GM18508 (cell line): ENCODE measurements around the gene OSBPL6.
"Not testable (repeated sequence)": the region's sequence is repeated elsewhere in the genome, so short reads cannot be mapped to it uniquely, and the experiment has no call there.

Experiments used
- ATAC-seq: cut with Tn5 transposase; IDR thresholded peaks from one replicate; pipeline ENCODE4 v1.9.1; 2021; ENCODE audit warnings: moderate number of reproducible peaks; ENCODE audit not compliant: insufficient read depth, unreplicated experiment

The OSBPL6 gene

GRCh38 chr2:178330175-178331017, 136.1 kb downstream of the OSBPL6 start:
- ATAC-seq = no peak

GRCh38 chr2:178331474-178332432, 137.4 kb downstream of the OSBPL6 start:
- no peak for ATAC-seq

- no peak for ATAC-seq
Observed at GRCh38 chr2:178333851-178334250, 139.5 kb downstream of the OSBPL6 start.

- ATAC-seq = no peak
Observed at GRCh38 chr2:178335230-178335629, 140.9 kb downstream of the OSBPL6 start.

- no peak for ATAC-seq
Observed at GRCh38 chr2:178344121-178344520, 149.8 kb downstream of the OSBPL6 start.

- ATAC-seq = no peak
Observed at GRCh38 chr2:178345951-178346350, 151.6 kb downstream of the OSBPL6 start.

GRCh38 chr2:178350051-178350450, 155.7 kb downstream of the OSBPL6 start:
- ATAC-seq = no peak

GRCh38 chr2:178357704-178358103, 163.4 kb downstream of the OSBPL6 start:
- ATAC-seq = not testable (repeated sequence)

- no peak for ATAC-seq
Observed at GRCh38 chr2:178359192-178359912, 165.0 kb downstream of the OSBPL6 start.

GRCh38 chr2:178361588-178361987, 167.3 kb downstream of the OSBPL6 start:
- no peak for ATAC-seq

GRCh38 chr2:178363252-178363651, 168.9 kb downstream of the OSBPL6 start:
- no peak for ATAC-seq

- no peak for ATAC-seq
Observed at GRCh38 chr2:178365116-178365515, 170.8 kb downstream of the OSBPL6 start.

- no peak for ATAC-seq
Observed at GRCh38 chr2:178366412-178366811, 172.1 kb downstream of the OSBPL6 start.

- ATAC-seq = no peak
Observed at GRCh38 chr2:178367344-178367743, 173.0 kb downstream of the OSBPL6 start.

GRCh38 chr2:178374865-178375264, 180.6 kb downstream of the OSBPL6 start:
- ATAC-seq = no peak

- ATAC-seq = no peak
Observed at GRCh38 chr2:178377046-178377445, 182.7 kb downstream of the OSBPL6 start.

GRCh38 chr2:178379162-178380004, 185.1 kb downstream of the OSBPL6 start:
- no peak for ATAC-seq

GRCh38 chr2:178380763-178381162, 186.5 kb downstream of the OSBPL6 start:
- no peak for ATAC-seq

GRCh38 chr2:178383718-178384117, 189.4 kb downstream of the OSBPL6 start:
- no peak for ATAC-seq
